ENCODE results near the gene TRPC5OS.

DNA sequence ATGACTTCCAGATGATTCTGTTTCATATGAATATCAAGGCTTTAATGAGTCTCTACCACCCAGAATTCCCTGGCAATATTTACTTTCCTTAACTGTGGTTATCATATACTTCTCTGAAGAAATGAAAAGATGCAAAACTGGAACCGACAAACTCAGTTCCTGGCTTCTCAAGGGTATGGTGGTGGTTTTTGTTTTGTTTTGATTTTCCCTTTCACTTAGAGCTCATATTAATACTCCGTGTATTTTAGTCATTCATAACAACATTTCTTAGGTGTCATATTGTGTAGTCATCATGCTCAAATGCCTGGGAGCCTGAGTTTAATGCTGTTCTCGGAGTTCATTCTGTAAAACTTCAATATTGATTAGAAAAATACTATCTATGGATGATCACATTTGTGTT, 665 bp downstream of the TRPC5OS start:
- no peak for TF ChIP-seq CTCF (conservative IDR thresholded peaks at IDR 0.05; ENCODE audit: low read depth, low read length)
- no peak for TF ChIP-seq EZH2 (IDR thresholded peaks at IDR 0.05; ENCODE audit: borderline replicate concordance, low read depth, low read length, poor library complexity, severe bottlenecking)
